Activated naive CD4-positive, alpha-beta T cell treated with anti-CD3 and anti-CD28 coated beads for 36 hours (primary cell): ENCODE results near the gene TGFBR1. TPM values are rescaled to one million over a fixed set of nuclear protein-coding genes. Genes with fewer than 3 reads are reported as not detected.

Experiments used
- CTCF ChIA-PET: fragments of 350-600 bp; sonication (Branson Sonifier 250); formaldehyde crosslinking; loops from one replicate; lab custom pipeline; 2021; ENCODE audit warnings: antibody characterized with exemption; lab: Charles Lee
- DNase-seq: peaks from one replicate; pipeline ENCODE4 v3.0.0-alpha.2; 2020
- H3K27ac Mint-ChIP-seq: one replicate; pipeline ENCODE4 v1.8.0; 2021; ENCODE audit warnings: mild to moderate bottlenecking, mixed read lengths
- H3K27me3 Mint-ChIP-seq: one replicate; pipeline ENCODE4 v1.8.0; 2021; ENCODE audit warnings: low read depth, mixed read lengths
- H3K36me3 Mint-ChIP-seq: one replicate; pipeline ENCODE4 v1.8.0; 2021; ENCODE audit warnings: low read depth, mixed read lengths
- H3K4me1 Mint-ChIP-seq: one replicate; pipeline ENCODE4 v1.8.0; 2021; ENCODE audit warnings: low read depth, mixed read lengths
- H3K4me3 Mint-ChIP-seq: one replicate; pipeline ENCODE4 v1.8.0; 2021; ENCODE audit warnings: mild to moderate bottlenecking, moderate library complexity, mixed read lengths
- H3K9me3 Mint-ChIP-seq: one replicate; pipeline ENCODE4 v1.8.0; 2021; ENCODE audit warnings: mixed read lengths
- intact Hi-C: fragments of 100-400 bp; cut with micrococcal nuclease; formaldehyde crosslinking; loops from one replicate; pipeline ENCODE4 v1.15.1; 2023
- total RNA-seq, 2 experiments: library from RNA; stranded (reverse); gene quantifications; one replicate each; pipeline ENCODE4 v1.2.3, GENCODE V29; 2021

Gene TGFBR1
- total RNA-seq, 2 experiments from 2014 or later = 13.7 to 16.9 TPM

DNA sequence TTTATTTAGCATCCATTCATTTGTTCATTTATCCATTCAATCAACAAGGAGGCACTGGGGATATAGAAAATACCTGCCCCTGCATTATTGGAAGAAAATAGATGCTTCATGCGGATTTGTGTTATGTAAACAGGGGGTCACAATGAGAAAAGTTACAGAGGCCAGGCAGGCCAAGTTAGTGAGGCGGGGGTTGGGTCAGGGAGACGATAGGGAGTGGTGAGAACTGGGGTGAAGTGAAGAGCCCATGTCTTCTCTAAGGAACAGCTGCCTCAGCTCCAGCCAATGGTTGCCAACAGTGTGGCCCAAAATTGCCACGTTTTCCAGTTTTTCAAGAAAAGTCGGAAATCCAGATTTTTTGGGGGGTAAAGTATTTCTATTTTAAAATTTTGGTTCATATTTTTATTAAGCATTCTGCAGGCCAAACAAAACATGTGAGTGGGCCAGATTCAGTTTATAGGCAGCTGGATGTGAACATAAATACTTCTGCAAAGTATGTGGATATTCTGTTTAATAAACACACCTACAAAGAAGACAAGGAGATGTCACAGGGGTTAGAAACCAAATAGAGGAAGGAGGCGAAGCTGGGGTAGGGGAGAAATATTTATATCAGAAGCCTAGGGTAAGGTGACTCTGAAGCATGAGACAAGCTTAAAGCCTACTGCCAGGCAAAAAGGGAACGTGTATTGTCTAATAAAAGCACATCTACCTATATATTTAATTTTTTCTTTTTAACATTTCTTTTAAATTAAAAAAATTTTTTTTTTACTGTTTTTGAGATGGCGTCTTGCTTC lies 72.9 kb downstream of the TGFBR1 start:
- no peak overlapping the region for H3K27ac Mint-ChIP-seq

DNA sequence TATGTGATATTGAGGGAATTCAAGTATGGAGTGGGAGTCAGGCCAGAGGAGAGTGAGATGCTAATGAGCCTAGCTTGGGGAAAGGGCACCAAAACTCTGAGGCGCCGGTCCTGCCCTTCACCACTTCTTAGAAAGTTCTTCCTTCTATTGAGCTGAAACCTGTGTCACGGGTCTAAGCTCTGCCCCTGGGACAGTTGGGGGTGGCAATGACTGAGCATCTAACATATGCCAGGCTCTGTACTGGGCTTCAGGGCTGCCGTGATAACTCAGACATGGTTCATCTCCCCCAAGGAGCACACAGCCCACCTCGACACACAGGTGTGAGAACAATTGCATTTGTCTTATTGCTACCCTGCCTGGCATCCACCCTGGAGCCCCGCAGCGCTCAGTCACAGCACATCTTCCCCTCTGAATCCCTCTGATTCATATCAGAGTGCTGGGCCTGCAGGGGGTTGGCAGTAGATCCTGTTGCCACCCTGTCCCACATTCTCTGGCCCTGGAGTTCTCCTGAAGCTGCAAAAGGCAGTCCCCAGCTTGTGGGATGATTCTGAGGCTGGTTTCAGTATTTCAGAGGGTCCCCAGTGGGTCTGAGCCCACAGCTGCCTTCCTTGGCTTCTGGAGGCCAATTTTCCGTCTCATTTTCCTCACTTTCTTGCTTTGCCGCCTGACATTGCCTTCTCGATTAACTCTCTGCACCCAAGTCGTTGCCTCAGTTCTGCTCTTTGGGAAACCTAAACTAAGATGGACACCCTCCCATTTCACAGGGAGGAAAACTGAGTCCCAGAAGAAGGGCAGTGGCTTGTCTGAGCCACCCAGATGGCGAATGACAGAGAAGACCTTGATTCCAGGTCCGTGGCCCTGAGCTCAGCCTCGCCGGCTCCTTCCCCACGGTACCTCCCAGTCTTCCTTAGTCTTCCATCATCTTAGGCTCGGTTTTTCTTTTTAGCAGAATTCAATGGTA lies 74.3 kb downstream of the TGFBR1 start:
- CTCF ChIA-PET = no interaction called here
- intact Hi-C loops = no loop called here
- no peaks in the 10 kb centered on the region for H3K9me3 Mint-ChIP-seq
- peaks cover 28% of the 10 kb centered on the region for H3K4me1 Mint-ChIP-seq
- no peak overlapping the region for H3K27ac Mint-ChIP-seq
- H3K36me3 Mint-ChIP-seq = no peaks in the 10 kb centered on the region
- H3K4me3 Mint-ChIP-seq = no peak overlapping the region
- DNase-seq = no peak
- H3K27me3 Mint-ChIP-seq = no peaks in the 10 kb centered on the region

More for the DNA sequence above, 72.9 kb downstream of the TGFBR1 start:
- intact Hi-C loops = no loop called here
- CTCF ChIA-PET = no interaction called here
- Mint-ChIP-seq H3K27me3 (no peaks in the 10 kb centered on the region), H3K36me3 (no peaks in the 10 kb centered on the region), H3K4me1 (peaks cover 27% of the 10 kb centered on the region), H3K9me3 (no peaks in the 10 kb centered on the region), H3K4me3 (no peak overlapping the region)
- DNase-seq = no peak

DNA sequence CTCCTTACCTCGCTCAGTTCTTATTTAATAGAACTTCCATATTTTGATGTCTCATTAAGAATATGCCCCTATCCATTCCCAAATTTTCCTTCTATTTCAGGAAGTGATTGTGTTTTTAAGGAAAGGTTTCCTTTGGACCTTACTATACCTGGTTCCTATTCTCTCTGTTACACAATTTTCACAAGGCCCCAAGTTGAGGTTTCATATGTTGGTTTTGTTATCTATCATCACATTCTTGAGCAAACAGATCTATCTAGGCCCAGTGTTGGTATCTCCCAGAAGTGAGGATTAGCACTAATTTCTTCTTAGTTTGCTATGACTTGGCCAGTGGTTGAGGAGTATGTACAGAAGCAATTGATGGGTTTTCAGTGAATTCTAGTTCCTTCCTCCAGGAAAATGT lies 75.3 kb downstream of the TGFBR1 start:
- H3K27ac Mint-ChIP-seq = no peak overlapping the region
- H3K4me1 Mint-ChIP-seq = peaks cover 31% of the 10 kb centered on the region

DNA sequence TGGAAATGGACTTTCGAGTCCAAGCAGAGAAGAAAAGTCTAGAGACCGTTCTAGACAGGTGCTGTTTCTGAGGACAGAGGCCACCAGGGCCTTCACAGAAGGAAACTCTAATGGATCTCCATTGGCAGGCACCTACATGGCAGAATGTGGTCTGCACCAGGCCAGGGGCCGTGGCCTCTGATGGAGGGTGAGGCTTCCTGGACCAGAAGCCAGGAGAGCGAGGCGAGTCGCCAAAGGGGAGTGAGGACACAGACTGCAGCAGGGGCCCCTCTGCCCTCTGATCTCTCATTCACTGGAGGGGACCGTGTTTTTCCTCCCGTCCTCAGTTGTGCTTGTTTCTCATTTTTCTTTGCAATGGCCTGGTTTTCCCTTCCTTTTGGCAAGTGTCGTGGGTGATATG lies 75.7 kb downstream of the TGFBR1 start:
- H3K27ac Mint-ChIP-seq = no peak overlapping the region
- CTCF ChIA-PET = interaction anchor here (0.5 to 1.4 kb wide), 2 partner anchors 169 to 630 kb away, joined by 3 read pairs; no protein-coding TSS in a partner anchor

More for the DNA sequence above, 75.3 kb downstream of the TGFBR1 start:
- intact Hi-C loops = loop anchor here (5.0 kb wide), 1 partner anchor 1032 kb away; no protein-coding TSS in a partner anchor
- no peak for DNase-seq
- Mint-ChIP-seq H3K36me3 (no peaks in the 10 kb centered on the region), H3K4me3 (no peak overlapping the region), H3K27me3 (no peaks in the 10 kb centered on the region), H3K9me3 (no peaks in the 10 kb centered on the region)
- CTCF ChIA-PET = no interaction called here

DNA sequence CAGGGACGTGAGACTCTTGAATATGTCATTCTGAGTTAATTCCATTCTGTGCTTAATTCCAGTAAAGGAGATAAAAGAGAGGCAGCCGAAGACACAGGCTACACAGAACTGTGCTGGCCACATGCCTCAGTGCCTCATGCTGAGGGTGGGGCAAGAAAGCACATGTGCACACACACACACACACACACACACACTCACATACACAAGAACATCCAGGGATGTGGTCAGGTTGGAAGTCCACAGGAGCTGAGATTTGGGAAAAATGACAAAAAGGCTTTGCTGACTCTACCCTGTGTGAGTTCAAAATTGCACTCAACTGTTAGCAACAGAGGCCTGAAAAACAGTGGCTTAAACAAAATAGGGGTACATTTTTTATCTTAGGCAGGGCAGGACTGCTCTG lies 76.3 kb downstream of the TGFBR1 start:
- intact Hi-C loops = loop anchor here (5.0 kb wide), 1 partner anchor 1031 kb away; no protein-coding TSS in a partner anchor
- Mint-ChIP-seq H3K27me3 (no peaks in the 10 kb centered on the region), H3K4me1 (peaks cover 31% of the 10 kb centered on the region), H3K4me3 (no peak overlapping the region), H3K36me3 (no peaks in the 10 kb centered on the region), H3K9me3 (no peaks in the 10 kb centered on the region), H3K27ac (no peak overlapping the region)
- DNase-seq = no peak
- CTCF ChIA-PET = interaction anchor here (0.5 to 2.1 kb wide), 9 partner anchors 9 to 939 kb away, joined by 3 to 7 read pairs (median 3); no protein-coding TSS in a partner anchor

More for the DNA sequence above, 75.7 kb downstream of the TGFBR1 start:
- Mint-ChIP-seq H3K4me3 (no peak overlapping the region), H3K4me1 (peaks cover 31% of the 10 kb centered on the region), H3K36me3 (no peaks in the 10 kb centered on the region), H3K27me3 (no peaks in the 10 kb centered on the region), H3K9me3 (no peaks in the 10 kb centered on the region)
- no peak for DNase-seq
- intact Hi-C loops = loop anchor here (5.0 kb wide), 1 partner anchor 1032 kb away; no protein-coding TSS in a partner anchor

DNA sequence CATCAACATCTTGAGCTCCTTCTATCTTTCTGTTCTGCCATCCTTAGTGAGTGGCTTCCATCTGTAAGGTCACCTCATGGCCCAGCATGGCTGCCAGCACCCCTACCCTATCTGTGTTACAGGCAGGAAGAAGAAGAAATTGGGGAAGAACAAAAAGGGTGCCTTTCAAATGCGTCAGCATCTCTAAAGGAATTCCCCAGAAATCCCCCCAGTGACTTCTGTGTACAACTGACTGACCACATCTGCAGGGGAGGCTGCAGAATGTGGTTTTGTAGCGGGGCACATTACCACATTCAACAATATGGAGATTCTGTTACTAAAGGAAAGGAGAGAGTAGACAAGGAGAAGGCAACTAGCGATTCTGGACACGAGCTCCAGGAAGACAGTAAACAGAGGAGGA lies 76.7 kb downstream of the TGFBR1 start:
- Mint-ChIP-seq H3K27ac (peak overlapping the region; percentile 25), H3K4me1 (peaks cover 31% of the 10 kb centered on the region), H3K4me3 (no peak overlapping the region), H3K9me3 (no peaks in the 10 kb centered on the region), H3K27me3 (no peaks in the 10 kb centered on the region), H3K36me3 (no peaks in the 10 kb centered on the region)
- DNase-seq = peak; percentile 30
- CTCF ChIA-PET = interaction anchor here (0.6 to 2.1 kb wide), 10 partner anchors 9 to 939 kb away, joined by 3 to 7 read pairs (median 3); no protein-coding TSS in a partner anchor
- intact Hi-C loops = loop anchor here (5.0 kb wide), 1 partner anchor 1031 kb away; no protein-coding TSS in a partner anchor

DNA sequence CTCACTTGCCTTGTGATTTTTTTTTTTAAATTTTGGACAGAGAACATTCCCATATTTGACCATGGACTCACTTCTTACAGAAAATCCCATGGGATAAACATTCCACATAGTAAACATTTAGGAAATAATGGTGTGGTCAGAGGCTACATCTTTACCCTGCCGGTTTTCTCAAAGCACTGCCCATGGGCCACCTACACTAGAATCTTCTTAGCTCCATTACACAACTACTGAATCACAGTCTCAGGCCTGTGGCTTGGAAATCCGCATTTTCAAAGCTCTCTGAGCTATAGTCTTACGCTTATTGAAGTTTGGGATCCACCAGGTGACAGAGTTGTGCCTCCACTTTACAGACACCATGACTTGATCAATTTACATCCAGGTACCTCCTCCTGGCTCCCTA lies 77.4 kb downstream of the TGFBR1 start:
- DNase-seq = no peak
- CTCF ChIA-PET = interaction anchor here (0.6 to 4.6 kb wide), 8 partner anchors 10 to 629 kb away, joined by 3 to 32 read pairs (median 4); no protein-coding TSS in a partner anchor
- intact Hi-C loops = loop anchor here (5.0 kb wide), 1 partner anchor 1030 kb away; no protein-coding TSS in a partner anchor
- Mint-ChIP-seq H3K9me3 (no peaks in the 10 kb centered on the region), H3K4me3 (no peak overlapping the region), H3K4me1 (peaks cover 34% of the 10 kb centered on the region), H3K27me3 (no peaks in the 10 kb centered on the region), H3K36me3 (no peaks in the 10 kb centered on the region), H3K27ac (no peak overlapping the region)

DNA sequence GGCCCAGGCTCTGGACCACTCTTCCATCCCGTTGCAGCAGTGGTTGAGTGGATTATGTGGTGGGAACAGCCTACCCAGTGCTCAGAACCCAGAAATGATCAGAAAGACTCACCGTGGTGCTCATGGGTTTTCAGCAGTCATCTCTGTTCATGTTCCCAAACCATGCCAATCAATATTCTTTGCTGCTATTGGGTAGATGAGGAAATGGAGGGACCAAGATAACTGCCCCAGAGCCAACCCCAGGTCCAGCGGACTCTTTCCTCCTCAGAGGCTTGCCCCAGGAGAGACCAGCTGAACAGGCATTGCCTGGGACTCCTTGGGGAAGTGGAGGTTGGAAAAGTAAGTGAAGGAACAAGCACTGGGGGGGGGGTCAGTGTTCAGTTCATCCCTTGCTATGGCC lies 78.7 kb downstream of the TGFBR1 start:
- H3K27me3 Mint-ChIP-seq = peaks cover 3% of the 10 kb centered on the region
- H3K27ac Mint-ChIP-seq = no peak overlapping the region
- peaks cover 34% of the 10 kb centered on the region for H3K4me1 Mint-ChIP-seq
- no peak overlapping the region for H3K4me3 Mint-ChIP-seq
- CTCF ChIA-PET = interaction anchor here (1.0 to 4.6 kb wide), 8 partner anchors 14 to 271 kb away, joined by 3 to 32 read pairs (median 10); partner anchors contain the start of genes ALG2 and SEC61B
- no peaks in the 10 kb centered on the region for H3K9me3 Mint-ChIP-seq
- H3K36me3 Mint-ChIP-seq = no peaks in the 10 kb centered on the region
- intact Hi-C loops = loop anchor here (1.0 to 5.0 kb wide), 7 partner anchors 39 to 1411 kb away; partner anchors contain the start of genes NR4A3 and SEC61B
- DNase-seq = no peak

DNA sequence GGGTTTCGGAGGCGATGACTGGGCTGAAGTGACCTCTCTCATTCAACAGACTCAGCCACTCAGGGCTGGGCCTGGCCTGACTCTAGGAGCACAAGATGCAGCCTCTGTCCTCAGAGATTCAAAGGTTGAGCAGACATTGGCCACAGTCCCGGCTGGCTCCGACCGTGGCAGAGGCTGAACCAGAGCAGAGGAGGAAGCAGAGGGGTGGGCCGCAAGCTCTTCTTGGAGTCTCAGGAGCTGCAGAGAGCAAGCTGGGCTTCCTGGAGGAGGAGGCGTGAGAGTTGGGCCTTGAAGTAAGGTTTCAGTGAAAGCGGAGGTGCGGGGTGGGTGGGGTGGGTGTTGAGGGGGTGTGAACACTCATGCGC lies 79.2 kb downstream of the TGFBR1 start:
- intact Hi-C loops = loop anchor here (1.0 to 5.0 kb wide), 7 partner anchors 38 to 1411 kb away; partner anchors contain the start of genes NR4A3 and SEC61B
- H3K4me3 Mint-ChIP-seq = no peak overlapping the region
- no peaks in the 10 kb centered on the region for H3K36me3 Mint-ChIP-seq
- H3K9me3 Mint-ChIP-seq = no peaks in the 10 kb centered on the region
- no peak overlapping the region for H3K27ac Mint-ChIP-seq
- peaks cover 34% of the 10 kb centered on the region for H3K4me1 Mint-ChIP-seq
- CTCF ChIA-PET = interaction anchor here (0.6 to 4.6 kb wide), 28 partner anchors 8 to 811 kb away, joined by 3 to 32 read pairs (median 4); partner anchors contain the start of genes ALG2 and SEC61B
- peaks cover 3% of the 10 kb centered on the region for H3K27me3 Mint-ChIP-seq
- DNase-seq = no peak

DNA sequence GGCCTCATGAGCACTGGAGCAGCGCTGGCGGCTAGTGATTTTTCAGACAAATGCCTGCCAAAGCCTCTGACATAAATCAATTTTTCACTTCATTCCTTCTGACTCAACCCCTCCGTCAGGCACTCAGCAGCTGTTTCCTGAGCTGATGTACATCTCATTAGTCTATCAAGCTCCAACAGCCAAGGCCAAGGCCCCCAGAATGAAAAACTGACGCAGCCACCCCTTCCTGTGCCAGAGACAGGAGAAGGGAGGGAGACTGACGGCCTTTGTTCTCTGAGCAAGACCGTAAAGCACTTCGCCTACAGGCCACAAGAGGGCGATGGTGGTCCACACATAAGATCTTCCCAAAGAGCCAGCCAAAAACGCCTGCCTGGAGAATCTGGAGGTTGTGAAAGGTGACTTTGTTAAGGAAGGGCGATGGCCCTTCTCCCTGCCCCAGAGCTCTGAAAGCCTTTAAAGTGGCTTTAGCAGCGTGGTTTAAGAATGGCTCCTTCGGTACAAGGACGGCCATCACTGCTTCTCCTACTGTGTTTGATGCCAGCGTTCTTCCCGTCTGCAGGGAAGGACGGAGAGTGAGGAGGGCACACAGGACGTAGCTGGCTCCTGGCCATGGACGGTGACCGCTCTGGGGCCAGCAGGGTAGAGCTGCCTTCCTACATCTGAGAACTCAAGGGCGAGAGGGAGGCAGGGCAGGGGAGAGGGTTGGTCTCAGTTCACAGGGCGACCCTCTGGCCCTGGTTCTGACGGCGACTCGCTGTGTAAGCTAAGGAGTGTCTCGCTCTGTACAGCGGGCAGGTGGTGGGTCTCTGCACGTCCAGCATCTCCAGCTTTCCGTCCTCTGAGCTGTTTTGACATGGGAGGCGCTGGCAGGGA lies 79.8 kb downstream of the TGFBR1 start:
- peaks cover 34% of the 10 kb centered on the region for H3K4me1 Mint-ChIP-seq
- intact Hi-C loops = loop anchor here (1.0 to 5.0 kb wide), 7 partner anchors 38 to 1410 kb away; partner anchors contain the start of genes NR4A3 and SEC61B
- H3K27me3 Mint-ChIP-seq = peaks cover 3% of the 10 kb centered on the region
- peak; percentile 87 for DNase-seq
- no peak overlapping the region for H3K4me3 Mint-ChIP-seq
- H3K9me3 Mint-ChIP-seq = no peaks in the 10 kb centered on the region
- CTCF ChIA-PET = interaction anchor here (0.5 to 4.6 kb wide), 41 partner anchors 9 to 810 kb away, joined by 3 to 32 read pairs (median 4); partner anchors contain the start of genes ALG2 and SEC61B
- no peaks in the 10 kb centered on the region for H3K36me3 Mint-ChIP-seq
- peak overlapping the region; percentile 64 for H3K27ac Mint-ChIP-seq

DNA sequence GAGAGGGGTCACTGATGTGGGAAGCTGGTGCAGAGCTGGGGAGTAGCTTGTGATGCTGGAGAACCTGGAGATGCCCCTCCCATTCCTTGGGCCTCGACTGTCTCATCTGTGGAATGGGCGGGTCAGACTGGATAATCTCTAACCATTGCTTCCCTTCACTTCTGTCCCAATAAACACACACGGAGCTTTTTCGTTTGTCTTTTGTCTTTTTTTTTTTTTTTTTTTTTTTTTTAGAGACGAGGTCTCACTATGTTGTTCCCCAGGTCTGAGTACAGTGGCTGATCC lies 80.4 kb downstream of the TGFBR1 start:
- Mint-ChIP-seq H3K27me3 (peaks cover 3% of the 10 kb centered on the region), H3K4me3 (no peak overlapping the region), H3K9me3 (no peaks in the 10 kb centered on the region), H3K27ac (no peak overlapping the region), H3K36me3 (no peaks in the 10 kb centered on the region), H3K4me1 (peaks cover 31% of the 10 kb centered on the region)
- intact Hi-C loops = loop anchor here (2.0 kb wide), 2 partner anchors 636 to 1410 kb away; partner anchors contain the start of gene NR4A3
- DNase-seq = no peak
- CTCF ChIA-PET = interaction anchor here (0.5 to 4.6 kb wide), 31 partner anchors 9 to 796 kb away, joined by 3 to 32 read pairs (median 5); partner anchors contain the start of genes ALG2 and SEC61B
